Panc1 (cell line): ENCODE data around the gene DHRS3. TPM values are rescaled to one million over a fixed set of nuclear protein-coding genes. Genes with fewer than 3 reads are reported as not detected.

ENCODE experiments used
- ATAC-seq: fragments of 200-7000 bp; cut with Tn5 transposase; 2 replicates; pipeline ENCODE4 v1.9.1; 2020; ENCODE audit warnings: mild to moderate bottlenecking, moderate library complexity
- BruUV-seq: library from RNA; stranded (reverse); fragments of 400-500 nt; replicated peaks from 2 replicates; lab custom pipeline; 2021; lab: Mats Ljungman, UMichigan
- CTCF ChIA-PET: fragments of 300-600 bp; sonication (Branson Sonifier 250); formaldehyde crosslinking; loops from one replicate; lab custom pipeline; 2022; ENCODE audit warnings: antibody characterized with exemption; lab: Charles Lee
- POLR2A ChIA-PET: fragments of 300-600 bp; sonication (Branson Sonifier 250); formaldehyde crosslinking; loops from one replicate; lab custom pipeline; 2022; ENCODE audit warnings: antibody characterized with exemption; lab: Charles Lee
- DNase-seq: peaks from one replicate; pipeline ENCODE4 v3.0.0-alpha.2; 2010; ENCODE audit warnings: low read depth, low spot score
- H3K27ac ChIP-seq: 2 replicates; pipeline ENCODE4 v1.5.1; 2011; ENCODE audit warnings: mild to moderate bottlenecking, low read length, inconsistent platforms
- H3K27me3 ChIP-seq: fragments of 200-500 bp; sonication (Bioruptor generic); 2 replicates; pipeline ENCODE4 v1.6.0; 2014; ENCODE audit warnings: low read length, inconsistent platforms; ENCODE audit not compliant: control insufficient read depth, insufficient read depth
- H3K36me3 ChIP-seq: fragments of 200-500 bp; sonication (Bioruptor generic); 2 replicates; pipeline ENCODE4 v1.5.1; 2014; ENCODE audit warnings: inconsistent platforms, mild to moderate bottlenecking, low read length, moderate library complexity; ENCODE audit not compliant: control insufficient read depth, insufficient read depth
- H3K4me1 ChIP-seq: 2 replicates; pipeline ENCODE4 v1.5.1; 2011; ENCODE audit warnings: inconsistent platforms, mild to moderate bottlenecking, low read length, moderate library complexity; ENCODE audit not compliant: control insufficient read depth, insufficient read depth
- H3K4me3 ChIP-seq, 2 experiments: 2 replicates each; pipeline ENCODE4 v1.5.1; 2011 to 2012; ENCODE audit warnings: low read depth in 2 of 2, low read length in 2 of 2, mild to moderate bottlenecking in 2 of 2, inconsistent platforms in 1 of 2, moderate library complexity in 1 of 2
- H3K9me3 ChIP-seq: fragments of 200-500 bp; sonication (Bioruptor generic); 2 replicates; pipeline ENCODE4 v1.5.1; 2014; ENCODE audit warnings: low read depth, mild to moderate bottlenecking, inconsistent platforms, low read length, moderate library complexity; ENCODE audit not compliant: control insufficient read depth, insufficient read depth
- POLR2AphosphoS5 ChIP-seq: IDR thresholded peaks from 2 replicates; pipeline ENCODE4 v1.6.1; 2012; ENCODE audit warnings: mild to moderate bottlenecking, low read depth, low read length, moderate library complexity
- SIN3A ChIP-seq: IDR thresholded peaks from 2 replicates; pipeline ENCODE4 v1.6.1; 2012; ENCODE audit warnings: low read depth, mild to moderate bottlenecking, low read length, moderate library complexity, borderline replicate concordance; ENCODE audit not compliant: insufficient read depth
- TCF7L2 ChIP-seq: IDR thresholded peaks from 2 replicates; pipeline ENCODE4 v1.6.1; 2011; ENCODE audit warnings: mild to moderate bottlenecking, low read depth, low read length, inconsistent platforms
- in situ Hi-C: cut with HindIII; loops from 2 replicates; pipeline ENCODE4 v1.10.0; 2016; ENCODE audit warnings: low sequenced_read_pairs, low pct_unique_long_range_greater_than_20kb
- intact Hi-C: fragments of 100-400 bp; cut with micrococcal nuclease; formaldehyde crosslinking; loops from one replicate; pipeline ENCODE4 v1.10.0; 2022; ENCODE audit not compliant: unreplicated experiment
- total RNA-seq: library from RNA; stranded (reverse); gene quantifications from one replicate; pipeline ENCODE4 v1.2.1, GENCODE V29; 2021; ENCODE audit not compliant: unreplicated experiment
- TF ChIP-seq, protein P1 (sequence below): fragments of 450-650 bp; IDR thresholded peaks from 2 replicates; pipeline ENCODE4 v1.5.1; 2017; ENCODE audit warnings: mild to moderate bottlenecking
- TF ChIP-seq, protein P2 (sequence below), 2 experiments: IDR thresholded peaks; 2 replicates each; pipeline ENCODE4 v1.6.1; 2011 to 2012; ENCODE audit warnings: low read depth in 2 of 2, control low read depth in 1 of 2, low read length in 1 of 2, mild to moderate bottlenecking in 1 of 2, moderate library complexity in 1 of 2; ENCODE audit not compliant: insufficient read depth in 1 of 2

The DHRS3 gene
- total RNA-seq, 1 experiment from 2014 or later = 113 TPM

DNA sequence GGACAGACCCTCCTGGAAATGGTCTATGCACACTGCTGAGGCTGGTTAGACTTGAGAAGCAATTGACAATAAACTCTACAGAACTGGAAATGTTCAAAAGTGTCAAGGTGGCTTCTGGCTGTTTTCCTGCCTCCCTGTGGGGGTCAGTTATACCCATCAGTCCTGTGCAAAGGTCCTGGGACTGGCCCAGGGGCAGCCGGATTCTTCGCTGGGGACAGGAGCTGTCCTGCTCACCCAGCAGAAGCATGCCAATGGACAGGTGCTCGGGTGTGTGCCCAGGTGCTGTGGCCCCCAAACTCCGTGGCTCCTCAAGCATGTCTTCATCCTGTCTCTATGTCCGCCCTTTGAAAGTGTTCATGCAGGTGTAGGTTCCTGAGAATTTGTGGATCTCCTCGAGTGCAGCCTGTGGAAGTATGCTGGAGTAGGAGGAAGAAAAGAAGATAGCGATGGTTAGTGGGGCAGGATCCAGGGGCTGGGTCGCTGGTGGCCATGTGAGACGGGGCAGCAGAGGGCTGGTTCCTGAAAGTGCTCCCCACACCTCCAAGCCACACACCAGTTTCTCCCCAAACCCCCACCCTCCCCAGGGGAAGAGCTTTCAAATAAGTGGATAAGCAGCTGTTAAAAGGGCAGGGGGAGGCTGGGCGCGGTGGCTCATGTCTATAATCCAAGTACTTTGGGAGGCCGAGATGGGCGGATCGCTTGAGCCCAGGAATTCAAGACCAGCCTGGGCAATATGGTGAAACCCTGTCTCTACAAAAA lies 49.8 kb downstream of the DHRS3 start:
- H3K9me3 ChIP-seq = peaks cover 9% of the 10 kb centered on the region; the same call in 1 of the 2 replicates
- CTCF ChIA-PET = interaction anchor here (0.6 to 1.1 kb wide), 2 partner anchors 56 to 366 kb away, joined by 3 to 4 read pairs; no protein-coding TSS in a partner anchor
- TF ChIP-seq, protein P1, sequence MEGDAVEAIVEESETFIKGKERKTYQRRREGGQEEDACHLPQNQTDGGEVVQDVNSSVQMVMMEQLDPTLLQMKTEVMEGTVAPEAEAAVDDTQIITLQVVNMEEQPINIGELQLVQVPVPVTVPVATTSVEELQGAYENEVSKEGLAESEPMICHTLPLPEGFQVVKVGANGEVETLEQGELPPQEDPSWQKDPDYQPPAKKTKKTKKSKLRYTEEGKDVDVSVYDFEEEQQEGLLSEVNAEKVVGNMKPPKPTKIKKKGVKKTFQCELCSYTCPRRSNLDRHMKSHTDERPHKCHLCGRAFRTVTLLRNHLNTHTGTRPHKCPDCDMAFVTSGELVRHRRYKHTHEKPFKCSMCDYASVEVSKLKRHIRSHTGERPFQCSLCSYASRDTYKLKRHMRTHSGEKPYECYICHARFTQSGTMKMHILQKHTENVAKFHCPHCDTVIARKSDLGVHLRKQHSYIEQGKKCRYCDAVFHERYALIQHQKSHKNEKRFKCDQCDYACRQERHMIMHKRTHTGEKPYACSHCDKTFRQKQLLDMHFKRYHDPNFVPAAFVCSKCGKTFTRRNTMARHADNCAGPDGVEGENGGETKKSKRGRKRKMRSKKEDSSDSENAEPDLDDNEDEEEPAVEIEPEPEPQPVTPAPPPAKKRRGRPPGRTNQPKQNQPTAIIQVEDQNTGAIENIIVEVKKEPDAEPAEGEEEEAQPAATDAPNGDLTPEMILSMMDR = no peak
- TF ChIP-seq TCF7L2 = no peak
- TF ChIP-seq SIN3A = no peak
- TF ChIP-seq, protein P2, sequence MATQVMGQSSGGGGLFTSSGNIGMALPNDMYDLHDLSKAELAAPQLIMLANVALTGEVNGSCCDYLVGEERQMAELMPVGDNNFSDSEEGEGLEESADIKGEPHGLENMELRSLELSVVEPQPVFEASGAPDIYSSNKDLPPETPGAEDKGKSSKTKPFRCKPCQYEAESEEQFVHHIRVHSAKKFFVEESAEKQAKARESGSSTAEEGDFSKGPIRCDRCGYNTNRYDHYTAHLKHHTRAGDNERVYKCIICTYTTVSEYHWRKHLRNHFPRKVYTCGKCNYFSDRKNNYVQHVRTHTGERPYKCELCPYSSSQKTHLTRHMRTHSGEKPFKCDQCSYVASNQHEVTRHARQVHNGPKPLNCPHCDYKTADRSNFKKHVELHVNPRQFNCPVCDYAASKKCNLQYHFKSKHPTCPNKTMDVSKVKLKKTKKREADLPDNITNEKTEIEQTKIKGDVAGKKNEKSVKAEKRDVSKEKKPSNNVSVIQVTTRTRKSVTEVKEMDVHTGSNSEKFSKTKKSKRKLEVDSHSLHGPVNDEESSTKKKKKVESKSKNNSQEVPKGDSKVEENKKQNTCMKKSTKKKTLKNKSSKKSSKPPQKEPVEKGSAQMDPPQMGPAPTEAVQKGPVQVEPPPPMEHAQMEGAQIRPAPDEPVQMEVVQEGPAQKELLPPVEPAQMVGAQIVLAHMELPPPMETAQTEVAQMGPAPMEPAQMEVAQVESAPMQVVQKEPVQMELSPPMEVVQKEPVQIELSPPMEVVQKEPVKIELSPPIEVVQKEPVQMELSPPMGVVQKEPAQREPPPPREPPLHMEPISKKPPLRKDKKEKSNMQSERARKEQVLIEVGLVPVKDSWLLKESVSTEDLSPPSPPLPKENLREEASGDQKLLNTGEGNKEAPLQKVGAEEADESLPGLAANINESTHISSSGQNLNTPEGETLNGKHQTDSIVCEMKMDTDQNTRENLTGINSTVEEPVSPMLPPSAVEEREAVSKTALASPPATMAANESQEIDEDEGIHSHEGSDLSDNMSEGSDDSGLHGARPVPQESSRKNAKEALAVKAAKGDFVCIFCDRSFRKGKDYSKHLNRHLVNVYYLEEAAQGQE (IDR thresholded peaks at IDR 0.05; ENCODE audit: insufficient read depth in 1 of 2, low read depth in 2 of 2, low read length in 1 of 2) = no peak
- TF ChIP-seq POLR2AphosphoS5 = no peak
- H3K27ac ChIP-seq = peak overlapping the region; percentile 84
- no peak overlapping the region for H3K4me3 ChIP-seq
- H3K27me3 ChIP-seq = no peaks in the 10 kb centered on the region
- in situ Hi-C loops (no loop called here), intact Hi-C loops (no loop called here)
- POLR2A ChIA-PET = interaction anchor here (0.6 kb wide), 1 partner anchor 246 kb away, joined by 4 read pairs; no protein-coding TSS in a partner anchor
- ATAC-seq = no peak
- H3K4me1 ChIP-seq = peaks cover 23% of the 10 kb centered on the region
- TSS peak; percentile 81 for BruUV-seq
- DNase-seq = no peak
- H3K36me3 ChIP-seq = peaks cover 4% of the 10 kb centered on the region

DNA sequence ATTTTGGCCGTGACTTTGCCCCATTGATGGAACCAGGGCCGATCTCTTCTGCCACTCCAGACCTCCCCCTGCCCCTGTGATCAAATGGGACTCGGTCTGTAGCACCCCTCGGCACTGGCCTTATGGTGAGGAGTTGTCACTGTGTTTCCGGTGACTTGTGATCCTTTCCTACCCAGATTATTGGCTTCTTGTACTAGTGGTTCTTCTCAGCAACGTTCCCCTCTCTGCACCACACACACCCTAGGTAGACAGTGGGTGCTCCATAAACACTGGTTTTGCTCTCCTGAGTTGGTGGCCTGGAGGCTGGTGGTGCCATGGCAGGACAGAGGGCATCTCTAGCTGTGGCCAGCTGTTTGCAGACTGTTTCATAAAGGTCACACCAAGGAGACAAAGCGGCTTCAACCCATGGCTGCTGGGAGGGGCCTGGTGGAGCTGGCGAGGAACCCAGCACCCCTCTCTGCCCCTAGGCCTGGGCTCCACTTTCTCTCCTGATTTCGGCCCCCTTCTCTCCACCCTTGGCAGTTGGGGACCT lies 50.7 kb downstream of the DHRS3 start:
- H3K27me3 ChIP-seq = no peaks in the 10 kb centered on the region
- ATAC-seq (peak; percentile 20; the same call in 1 of the 2 replicates), DNase-seq (no peak)
- in situ Hi-C loops = no loop called here
- no TSS peak for BruUV-seq
- ChIA-PET CTCF (interaction anchor here (0.6 kb wide), 1 partner anchor 56 kb away, joined by 4 read pairs; no protein-coding TSS in a partner anchor), POLR2A (no interaction called here)
- peaks cover 4% of the 10 kb centered on the region; the same call in 1 of the 2 replicates for H3K36me3 ChIP-seq
- no peak overlapping the region for H3K4me3 ChIP-seq
- TF ChIP-seq, protein P2 (IDR thresholded peaks at IDR 0.05; ENCODE audit: insufficient read depth in 1 of 2, low read depth in 2 of 2, low read length in 1 of 2) = no peak
- TF ChIP-seq POLR2AphosphoS5 = peak; percentile 50; the same call in 1 of the 2 replicates
- H3K9me3 ChIP-seq = peaks cover 11% of the 10 kb centered on the region; the same call in 1 of the 2 replicates
- H3K27ac ChIP-seq = peak overlapping the region; percentile 84
- peaks cover 16% of the 10 kb centered on the region for H3K4me1 ChIP-seq
- intact Hi-C loops = no loop called here
